ENCODE measurements around the gene DUSP14.

The DUSP14 gene

DNA sequence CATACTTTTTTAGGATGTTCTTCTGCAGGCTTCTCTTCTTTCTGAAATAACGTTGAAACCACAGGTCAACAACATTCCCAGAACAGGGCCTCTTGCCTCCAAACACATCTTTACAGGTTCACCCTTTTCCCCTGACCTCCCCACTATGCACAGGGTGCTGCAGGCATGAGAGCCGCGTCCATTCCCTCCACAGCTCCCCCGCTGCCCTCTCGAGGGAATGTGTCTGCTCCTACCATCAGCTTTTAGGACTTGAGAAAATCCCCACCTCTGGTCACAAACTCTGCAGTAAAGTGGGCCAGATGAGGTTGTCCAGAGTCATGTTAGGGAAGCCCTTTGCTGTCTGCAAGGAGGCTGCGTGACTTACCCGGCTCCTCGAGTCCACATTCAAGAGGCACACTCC, 30.5 kb downstream of the DUSP14 start:
- H3K4me3 ChIP-seq (ENCODE audit: low read length): no peak overlapping the region
- no peaks in the 10 kb centered on the region for H3K27me3 ChIP-seq (ENCODE audit: control insufficient read depth, insufficient read depth, low read length)
- H3K9ac ChIP-seq (ENCODE audit: low read depth, low read length): no peak overlapping the region
- H3K4me2 ChIP-seq (ENCODE audit: low read length): no peak overlapping the region
- H3K9me3 ChIP-seq (replicated peaks; ENCODE audit: low read length): no peaks in the 10 kb centered on the region
- peaks cover 47% of the 10 kb centered on the region for H3K36me3 ChIP-seq (ENCODE audit: insufficient read depth, low read length)
- H3K4me1 ChIP-seq (ENCODE audit: control insufficient read depth, insufficient read depth, low read length): no peaks in the 10 kb centered on the region

DNA sequence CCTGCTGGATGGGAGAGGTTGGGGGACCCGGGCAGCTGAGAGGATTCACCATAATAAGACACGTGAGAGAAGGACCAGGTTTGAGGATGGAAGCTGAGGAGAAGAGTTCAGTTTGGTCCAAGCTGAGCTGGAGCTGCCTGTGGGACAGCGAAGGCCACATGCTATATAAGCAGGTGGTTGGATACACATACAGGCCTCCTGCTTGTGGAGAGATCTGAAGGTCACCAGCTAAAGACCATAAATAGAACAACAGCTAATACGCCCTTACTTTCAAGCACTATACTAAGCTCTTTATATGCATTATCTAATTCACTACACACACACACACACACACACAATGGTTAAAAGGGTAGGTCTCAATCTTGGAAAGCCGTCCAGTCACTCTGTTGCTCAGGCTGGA, 32.1 kb downstream of the DUSP14 start:
- Histone ChIP-seq H3K4me3 (ENCODE audit: low read length) (no peak overlapping the region), H3K4me1 (ENCODE audit: control insufficient read depth, insufficient read depth, low read length) (no peaks in the 10 kb centered on the region), H3K36me3 (ENCODE audit: insufficient read depth, low read length) (peaks cover 47% of the 10 kb centered on the region), H3K4me2 (ENCODE audit: low read length) (no peak overlapping the region), H3K9me3 (replicated peaks; ENCODE audit: low read length) (no peaks in the 10 kb centered on the region), H3K9ac (ENCODE audit: low read depth, low read length) (no peak overlapping the region), H3K27me3 (ENCODE audit: control insufficient read depth, insufficient read depth, low read length) (no peaks in the 10 kb centered on the region)

DNA sequence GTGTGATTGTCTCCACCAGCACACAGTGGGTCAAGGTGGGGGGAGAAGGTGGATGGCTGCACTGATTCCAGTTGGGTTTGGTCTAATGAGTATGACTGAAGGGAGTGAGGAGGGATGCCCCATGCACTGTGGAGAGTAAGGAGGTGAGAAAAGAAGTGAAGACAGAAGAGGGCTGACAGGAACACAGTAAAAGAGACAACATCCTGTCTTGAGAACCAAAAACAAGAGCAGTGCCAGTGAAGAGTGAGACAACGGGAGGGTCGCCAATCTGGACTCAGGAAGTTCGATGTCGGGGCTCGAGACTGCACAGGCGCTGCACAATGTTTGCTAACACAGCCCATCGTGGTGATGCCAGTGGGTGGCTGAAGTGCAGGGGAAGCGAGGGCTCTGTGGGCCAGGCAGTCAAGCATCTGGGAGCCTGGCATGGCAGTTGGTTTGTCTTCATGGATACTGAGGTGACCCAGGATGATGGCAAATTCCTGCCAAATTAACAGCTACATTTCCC, 34.1 kb downstream of the DUSP14 start:
- Histone ChIP-seq H3K9me3 (replicated peaks; ENCODE audit: low read length) (no peaks in the 10 kb centered on the region), H3K4me2 (ENCODE audit: low read length) (no peak overlapping the region), H3K4me1 (ENCODE audit: control insufficient read depth, insufficient read depth, low read length) (no peaks in the 10 kb centered on the region), H3K4me3 (ENCODE audit: low read length) (no peak overlapping the region), H3K36me3 (ENCODE audit: insufficient read depth, low read length) (peaks cover 40% of the 10 kb centered on the region), H3K9ac (ENCODE audit: low read depth, low read length) (no peak overlapping the region), H3K27me3 (ENCODE audit: control insufficient read depth, insufficient read depth, low read length) (no peaks in the 10 kb centered on the region)

DNA sequence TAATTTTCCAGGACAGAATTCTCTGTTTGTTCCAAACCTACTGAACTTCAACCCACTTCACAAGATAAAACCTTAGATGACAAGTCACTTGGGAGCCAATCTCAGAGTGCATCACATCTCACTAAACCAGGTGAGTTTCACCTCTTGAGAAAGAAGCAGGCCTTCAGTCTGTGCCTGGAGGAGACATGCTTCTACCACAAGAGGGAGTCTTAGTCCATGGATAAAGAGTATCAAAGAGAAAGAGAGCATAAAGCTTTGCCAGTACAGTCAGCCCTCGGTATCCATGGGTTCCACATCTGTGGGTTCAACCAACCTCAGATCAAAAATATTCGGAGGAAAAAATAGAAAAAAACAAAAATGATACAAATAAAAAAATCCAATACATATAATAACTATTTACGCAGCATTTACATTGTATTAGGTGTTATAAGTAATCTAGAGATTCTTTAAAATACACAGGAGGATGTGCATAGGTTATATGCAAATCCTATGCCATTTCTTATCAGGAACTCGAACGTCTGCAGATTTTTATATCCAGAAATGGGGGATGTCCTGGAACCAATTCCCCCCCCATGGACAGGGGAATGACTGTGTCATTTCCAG, 37.7 kb downstream of the DUSP14 start:
- no peak overlapping the region for H3K9ac ChIP-seq (ENCODE audit: low read depth, low read length)
- H3K4me1 ChIP-seq (ENCODE audit: control insufficient read depth, insufficient read depth, low read length): no peaks in the 10 kb centered on the region
- no peak overlapping the region for H3K4me2 ChIP-seq (ENCODE audit: low read length)
- H3K36me3 ChIP-seq (ENCODE audit: insufficient read depth, low read length): peaks cover 43% of the 10 kb centered on the region
- no peak overlapping the region for H3K4me3 ChIP-seq (ENCODE audit: low read length)
- no peaks in the 10 kb centered on the region for H3K9me3 ChIP-seq (replicated peaks; ENCODE audit: low read length)
- no peaks in the 10 kb centered on the region for H3K27me3 ChIP-seq (ENCODE audit: control insufficient read depth, insufficient read depth, low read length)

DNA sequence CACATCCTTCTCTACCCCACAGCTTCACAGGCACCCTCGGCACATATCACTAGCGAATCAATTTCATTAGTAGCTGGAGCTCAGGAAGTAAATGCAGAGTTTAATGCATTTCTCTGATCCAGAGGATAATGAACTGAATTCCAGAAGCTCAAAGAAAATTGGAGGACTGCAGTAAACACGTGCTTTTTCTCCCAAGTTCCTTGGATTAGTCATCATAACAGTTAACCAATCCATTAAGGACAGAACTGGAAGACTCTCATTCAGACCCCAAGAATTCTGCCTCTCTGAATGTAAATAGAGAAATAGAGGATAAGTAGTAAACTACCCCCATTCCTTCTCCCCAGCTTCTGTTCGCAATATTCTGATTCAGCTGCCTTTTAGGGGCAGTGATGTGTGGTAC, 40.7 kb downstream of the DUSP14 start:
- Histone ChIP-seq H3K27me3 (ENCODE audit: control insufficient read depth, insufficient read depth, low read length) (no peaks in the 10 kb centered on the region), H3K36me3 (ENCODE audit: insufficient read depth, low read length) (peaks cover 43% of the 10 kb centered on the region), H3K9ac (ENCODE audit: low read depth, low read length) (no peak overlapping the region), H3K4me2 (ENCODE audit: low read length) (no peak overlapping the region), H3K4me1 (ENCODE audit: control insufficient read depth, insufficient read depth, low read length) (no peaks in the 10 kb centered on the region), H3K9me3 (replicated peaks; ENCODE audit: low read length) (no peaks in the 10 kb centered on the region), H3K4me3 (ENCODE audit: low read length) (no peak overlapping the region)

DNA sequence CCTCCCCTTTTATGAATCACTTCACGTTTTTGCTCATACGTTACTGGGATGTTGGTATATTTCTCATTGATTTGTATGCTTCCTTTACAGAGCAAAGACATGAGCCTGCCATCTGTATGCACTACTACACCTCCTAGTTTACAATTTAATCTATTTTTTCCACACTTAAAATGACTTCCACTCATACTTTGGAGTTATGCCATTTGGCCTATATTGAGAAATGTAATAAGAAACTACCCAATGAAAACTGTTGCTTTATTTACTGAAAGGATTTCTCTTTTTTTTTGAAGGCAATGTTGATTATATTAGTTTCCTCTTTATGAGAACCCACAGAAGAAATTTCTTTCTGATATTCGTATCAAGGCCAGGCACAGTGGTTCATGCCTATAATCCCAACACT, 43.1 kb downstream of the DUSP14 start:
- Histone ChIP-seq H3K4me2 (ENCODE audit: low read length) (no peak overlapping the region), H3K4me3 (ENCODE audit: low read length) (no peak overlapping the region), H3K9me3 (replicated peaks; ENCODE audit: low read length) (no peaks in the 10 kb centered on the region), H3K9ac (ENCODE audit: low read depth, low read length) (no peak overlapping the region), H3K27me3 (ENCODE audit: control insufficient read depth, insufficient read depth, low read length) (no peaks in the 10 kb centered on the region), H3K36me3 (ENCODE audit: insufficient read depth, low read length) (peaks cover 52% of the 10 kb centered on the region), H3K4me1 (ENCODE audit: control insufficient read depth, insufficient read depth, low read length) (no peaks in the 10 kb centered on the region)

DNA sequence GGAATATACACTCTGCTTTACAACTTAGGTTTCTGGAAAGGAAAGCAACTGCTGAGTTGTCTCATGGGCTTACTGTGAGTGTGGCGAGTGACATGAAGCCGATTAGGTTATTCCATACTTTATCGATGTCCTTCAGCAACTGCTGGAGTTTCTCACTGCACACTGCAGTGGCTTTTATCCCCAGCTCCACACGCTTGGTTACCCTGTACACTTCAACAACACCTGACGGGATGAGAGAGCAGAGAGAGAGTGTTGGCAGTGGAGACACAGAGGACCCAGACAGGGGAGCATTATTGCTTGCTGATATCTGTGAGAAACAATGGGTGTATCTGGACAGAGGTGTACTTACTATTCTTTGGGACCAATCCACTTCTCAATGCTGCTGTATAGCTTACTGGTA, 46.2 kb downstream of the DUSP14 start:
- Histone ChIP-seq H3K4me2 (ENCODE audit: low read length) (no peak overlapping the region), H3K27me3 (ENCODE audit: control insufficient read depth, insufficient read depth, low read length) (no peaks in the 10 kb centered on the region), H3K9ac (ENCODE audit: low read depth, low read length) (no peak overlapping the region), H3K9me3 (replicated peaks; ENCODE audit: low read length) (no peaks in the 10 kb centered on the region), H3K4me1 (ENCODE audit: control insufficient read depth, insufficient read depth, low read length) (no peaks in the 10 kb centered on the region), H3K4me3 (ENCODE audit: low read length) (no peak overlapping the region), H3K36me3 (ENCODE audit: insufficient read depth, low read length) (peaks cover 57% of the 10 kb centered on the region)

DNA sequence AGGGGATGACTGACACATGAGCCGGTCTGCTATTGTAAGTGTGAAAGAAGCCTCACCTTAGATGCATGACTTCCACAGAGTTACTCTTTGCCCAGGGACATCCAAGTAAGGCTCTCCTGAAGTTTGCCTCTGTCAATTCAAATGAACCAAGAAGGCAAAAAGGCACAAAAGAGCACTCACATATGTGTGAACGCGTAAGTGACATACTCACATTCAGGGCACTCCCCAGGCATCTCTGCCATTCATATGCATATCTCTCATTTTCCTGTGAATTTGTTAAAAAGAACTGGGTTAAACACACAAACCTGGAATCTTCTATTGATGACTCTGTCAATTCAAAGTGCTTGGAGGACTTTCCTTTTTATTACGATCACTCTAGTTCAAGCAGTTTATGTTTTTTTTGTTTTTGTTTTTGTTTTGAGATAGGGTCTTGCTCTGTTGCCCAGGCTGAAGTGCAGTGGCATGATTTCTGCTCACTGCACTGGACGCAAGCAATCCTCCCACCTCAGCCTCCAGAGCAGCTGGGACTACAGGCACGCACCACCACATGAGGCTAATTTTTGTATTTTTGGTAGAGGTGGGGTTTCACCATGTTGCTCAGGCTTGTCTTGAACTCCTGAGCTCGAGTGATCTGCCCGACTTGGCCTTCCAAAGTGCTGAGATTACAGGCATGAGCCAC, 49.4 kb downstream of the DUSP14 start:
- Histone ChIP-seq H3K36me3 (ENCODE audit: insufficient read depth, low read length) (peaks cover 76% of the 10 kb centered on the region), H3K4me2 (ENCODE audit: low read length) (no peak overlapping the region), H3K9ac (ENCODE audit: low read depth, low read length) (no peak overlapping the region), H3K4me3 (ENCODE audit: low read length) (no peak overlapping the region), H3K4me1 (ENCODE audit: control insufficient read depth, insufficient read depth, low read length) (no peaks in the 10 kb centered on the region), H3K27me3 (ENCODE audit: control insufficient read depth, insufficient read depth, low read length) (no peaks in the 10 kb centered on the region), H3K9me3 (replicated peaks; ENCODE audit: low read length) (no peaks in the 10 kb centered on the region)

DNA sequence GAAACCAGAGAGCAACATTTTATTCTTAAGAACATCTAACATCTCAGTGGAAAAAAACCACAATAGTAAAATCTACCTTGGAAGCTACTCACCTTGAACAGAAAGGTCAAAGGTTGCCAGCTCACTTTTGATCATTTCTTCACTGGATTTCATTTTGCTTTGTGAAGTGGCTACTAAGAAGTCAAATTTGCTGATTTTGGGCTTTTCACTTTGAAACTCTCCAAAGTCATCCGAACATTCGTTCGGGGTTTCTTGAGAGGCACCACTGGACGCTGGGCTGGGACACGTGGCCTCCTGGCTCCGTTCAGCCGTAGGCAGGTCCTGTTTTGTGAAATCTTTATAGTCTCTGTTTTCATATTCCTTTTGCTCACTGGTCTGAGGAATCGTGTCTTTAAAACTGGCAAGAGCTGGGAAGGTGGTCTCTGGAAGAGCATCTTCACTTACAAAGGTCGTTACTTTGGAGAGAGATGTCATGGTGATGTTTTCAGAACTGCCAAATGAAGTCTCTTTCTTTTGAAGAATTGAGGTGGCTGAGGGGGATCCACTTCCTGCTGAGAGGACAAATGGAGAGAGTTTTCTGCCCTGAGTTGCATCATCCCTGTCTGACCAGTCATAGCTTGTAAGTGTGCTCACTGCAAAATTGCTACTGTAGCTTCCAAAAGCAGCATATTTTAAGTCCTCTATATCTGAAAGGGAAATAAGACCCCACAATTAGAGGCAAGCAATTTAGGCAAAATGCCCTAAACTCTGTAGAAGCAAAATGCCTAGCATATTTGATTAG, 52.4 kb downstream of the DUSP14 start:
- Histone ChIP-seq H3K27me3 (ENCODE audit: control insufficient read depth, insufficient read depth, low read length) (no peaks in the 10 kb centered on the region), H3K9ac (ENCODE audit: low read depth, low read length) (no peak overlapping the region), H3K9me3 (replicated peaks; ENCODE audit: low read length) (no peaks in the 10 kb centered on the region), H3K4me2 (ENCODE audit: low read length) (no peak overlapping the region), H3K4me3 (ENCODE audit: low read length) (no peak overlapping the region), H3K4me1 (ENCODE audit: control insufficient read depth, insufficient read depth, low read length) (no peaks in the 10 kb centered on the region), H3K36me3 (ENCODE audit: insufficient read depth, low read length) (peaks cover 56% of the 10 kb centered on the region)

DNA sequence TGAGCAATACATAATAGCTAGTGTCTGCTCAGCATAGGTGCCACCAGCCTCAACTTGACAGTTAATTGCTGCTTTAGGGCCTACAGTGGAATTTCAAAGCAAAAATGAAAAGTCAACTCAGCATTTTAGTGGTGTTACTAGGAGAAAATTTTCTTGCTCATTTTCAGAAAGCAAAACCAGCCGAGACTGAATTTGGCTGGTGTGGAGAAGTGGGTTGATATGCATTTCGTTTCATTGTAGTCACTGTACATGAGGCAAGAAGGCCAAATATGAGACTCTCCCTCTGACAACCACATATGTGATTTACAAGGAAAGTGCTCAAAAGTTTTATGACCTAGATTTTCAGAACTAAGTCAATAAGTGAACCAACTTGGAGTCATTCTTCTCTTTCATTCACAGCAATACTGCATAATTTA, 54.0 kb downstream of the DUSP14 start:
- Histone ChIP-seq H3K4me2 (ENCODE audit: low read length) (no peak overlapping the region), H3K9ac (ENCODE audit: low read depth, low read length) (no peak overlapping the region), H3K9me3 (replicated peaks; ENCODE audit: low read length) (no peaks in the 10 kb centered on the region), H3K36me3 (ENCODE audit: insufficient read depth, low read length) (peaks cover 44% of the 10 kb centered on the region), H3K4me3 (ENCODE audit: low read length) (no peak overlapping the region), H3K4me1 (ENCODE audit: control insufficient read depth, insufficient read depth, low read length) (no peaks in the 10 kb centered on the region), H3K27me3 (ENCODE audit: control insufficient read depth, insufficient read depth, low read length) (no peaks in the 10 kb centered on the region)

DNA sequence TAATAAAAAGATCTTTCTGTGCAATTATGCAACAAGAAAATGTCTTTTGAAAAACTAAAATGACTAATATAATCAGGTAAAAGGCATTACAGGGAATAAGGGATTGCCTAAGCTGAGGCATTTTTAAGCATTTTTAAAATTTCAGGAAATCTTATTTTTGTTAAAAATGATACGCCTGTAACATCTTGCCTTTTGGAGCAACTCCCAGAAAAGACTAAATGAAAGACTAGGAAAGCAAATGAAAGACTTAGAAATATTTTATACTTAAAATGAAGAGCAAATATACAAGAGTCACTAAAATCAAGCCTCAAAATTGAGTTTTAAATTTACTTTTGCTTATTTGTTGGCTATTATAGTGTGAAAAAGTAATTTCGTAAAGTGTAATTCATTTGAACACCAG, 55.8 kb downstream of the DUSP14 start:
- Histone ChIP-seq H3K4me3 (ENCODE audit: low read length) (no peak overlapping the region), H3K4me1 (ENCODE audit: control insufficient read depth, insufficient read depth, low read length) (no peaks in the 10 kb centered on the region), H3K4me2 (ENCODE audit: low read length) (no peak overlapping the region), H3K9me3 (replicated peaks; ENCODE audit: low read length) (no peaks in the 10 kb centered on the region), H3K9ac (ENCODE audit: low read depth, low read length) (no peak overlapping the region), H3K27me3 (ENCODE audit: control insufficient read depth, insufficient read depth, low read length) (no peaks in the 10 kb centered on the region), H3K36me3 (ENCODE audit: insufficient read depth, low read length) (peaks cover 26% of the 10 kb centered on the region)
